Fibroblast of skin of scalp (primary cell): ENCODE results near the gene VPS13C.
"Not testable (repeated sequence)": the region's sequence is repeated elsewhere in the genome, so short reads cannot be mapped to it uniquely, and the experiment has no call there.

Experiments
- DNase-seq: peaks from one replicate; pipeline ENCODE4 v3.0.0-alpha.2; 2013

The VPS13C gene

DNA sequence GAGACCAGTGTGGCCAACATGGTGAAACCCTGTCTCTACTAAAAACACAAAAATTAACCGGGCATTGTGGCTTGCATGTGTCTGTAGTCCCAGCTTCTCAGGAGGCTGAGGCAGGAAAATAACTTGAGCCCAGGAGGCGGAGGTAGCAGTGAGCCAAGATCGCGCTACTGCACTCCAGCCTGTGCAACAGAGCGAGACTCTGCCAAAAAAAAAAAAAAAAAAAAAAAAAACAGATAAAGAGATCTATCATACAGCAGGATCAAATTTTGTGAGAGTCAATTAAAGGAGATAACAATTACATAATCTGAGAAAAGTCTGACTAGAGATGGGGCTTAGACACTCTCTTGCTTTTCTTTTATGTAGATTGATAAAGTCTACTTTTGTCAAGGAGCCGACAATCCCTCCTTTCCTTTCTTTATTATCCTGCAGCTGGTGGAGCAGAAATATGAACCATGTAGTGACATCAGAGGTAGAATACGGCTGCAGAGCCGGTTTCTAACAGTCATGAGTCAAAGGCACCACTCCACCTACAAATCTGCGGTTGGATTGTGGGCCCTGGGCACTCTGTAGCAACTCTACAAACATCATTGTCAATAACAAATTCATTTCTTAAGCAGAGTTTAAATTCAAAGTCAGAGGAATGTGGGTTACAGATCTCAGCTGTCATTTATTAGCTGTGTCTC, 15.5 kb upstream of the VPS13C start:
- no peak for DNase-seq

GRCh38 chr15:62071711-62072308, 11.6 kb upstream of the VPS13C start:
- peak; percentile 54 for DNase-seq

- no peak for DNase-seq
These were observed 9.3 kb upstream of the VPS13C start for GRCh38 chr15:62069551-62069950.

GRCh38 chr15:62068810-62069167, 8.5 kb upstream of the VPS13C start:
- peak; percentile 54 for DNase-seq

DNA sequence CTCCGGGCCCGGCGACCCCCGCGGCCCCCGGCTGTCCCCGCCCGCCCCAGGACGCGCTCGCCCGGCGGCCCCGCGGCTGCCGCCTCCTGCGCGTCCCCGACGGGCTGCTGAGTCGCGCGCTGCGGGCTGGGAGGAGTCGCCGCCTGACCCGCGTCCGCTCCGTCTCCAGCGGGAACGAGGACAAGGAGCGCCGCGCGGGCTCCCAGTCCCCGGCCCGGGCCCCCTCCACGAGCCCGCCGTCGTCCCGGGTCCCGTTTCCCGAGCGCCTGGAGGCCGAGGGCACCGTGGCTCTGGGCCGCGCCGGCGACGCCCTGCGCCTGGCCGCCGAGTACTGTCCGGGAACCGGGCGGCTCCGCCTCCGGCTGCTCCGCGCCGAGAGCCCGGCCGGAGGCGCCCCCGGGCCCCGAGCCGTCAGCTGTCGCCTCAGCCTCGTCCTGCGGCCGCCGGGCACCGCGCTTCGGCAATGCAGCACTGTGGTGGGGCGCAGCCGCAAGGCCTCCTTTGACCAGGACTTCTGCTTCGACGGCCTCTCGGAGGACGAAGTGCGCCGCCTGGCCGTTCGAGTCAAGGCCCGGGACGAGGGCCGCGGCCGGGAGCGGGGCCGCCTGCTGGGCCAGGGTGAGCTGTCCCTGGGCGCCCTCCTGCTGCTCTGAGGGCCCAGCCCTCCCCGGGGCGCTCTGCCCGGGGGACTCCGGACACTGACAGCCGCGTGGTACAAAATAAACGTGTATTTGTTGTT, 8.0 kb upstream of the VPS13C start:
- DNase-seq = peak; percentile 44

- no peak for DNase-seq
These were observed 7.3 kb upstream of the VPS13C start for GRCh38 chr15:62067448-62068044.

- DNase-seq = peak; percentile 38
These were observed 6.6 kb upstream of the VPS13C start, which contains the start of gene C2CD4A for GRCh38 chr15:62066663-62067447. C2CD4A (plus strand) TSS chr15:62066977; CDS start chr15:62067614, 637 bp downstream.

DNA sequence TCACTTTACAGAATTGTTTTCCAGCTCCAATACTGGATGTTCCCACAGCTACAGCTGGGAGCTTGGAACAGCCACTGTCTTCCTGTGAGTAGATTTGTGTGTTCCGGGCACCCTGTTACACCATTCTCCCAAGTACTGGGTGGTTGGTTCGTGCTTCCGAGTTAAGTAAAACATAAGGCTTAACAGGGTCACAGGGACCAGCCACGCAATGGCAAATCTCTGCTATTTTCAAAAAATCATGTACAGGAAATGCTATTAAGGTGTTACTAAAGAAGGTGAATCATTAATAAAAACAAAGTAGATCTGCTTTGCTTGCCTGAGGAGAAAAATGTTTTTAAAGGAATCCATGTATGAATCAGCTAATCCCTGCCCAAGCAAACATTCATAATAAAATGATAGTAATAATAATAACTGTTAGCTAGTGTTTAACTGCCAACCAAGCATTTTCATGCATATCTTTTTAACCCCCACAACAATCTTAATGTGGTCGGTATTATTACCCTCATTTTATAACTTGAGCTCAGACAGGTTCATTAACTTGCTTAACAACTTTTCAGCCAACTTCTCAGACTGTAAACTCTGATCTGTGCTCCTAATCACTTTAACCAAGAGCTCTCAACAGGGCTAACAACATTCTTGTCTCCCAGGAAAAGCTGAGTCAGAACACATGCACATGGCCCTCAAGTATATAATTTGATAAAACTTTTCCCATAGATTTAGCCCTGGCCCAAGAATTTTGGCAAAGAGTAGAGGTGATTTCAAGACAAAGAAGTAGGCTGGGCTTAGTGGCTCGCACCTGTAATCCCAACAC, 3.8 kb upstream of the VPS13C start:
- DNase-seq = no peak

- DNase-seq = no peak
These were observed 641 bp upstream of the VPS13C start for GRCh38 chr15:62060896-62061280.

DNA sequence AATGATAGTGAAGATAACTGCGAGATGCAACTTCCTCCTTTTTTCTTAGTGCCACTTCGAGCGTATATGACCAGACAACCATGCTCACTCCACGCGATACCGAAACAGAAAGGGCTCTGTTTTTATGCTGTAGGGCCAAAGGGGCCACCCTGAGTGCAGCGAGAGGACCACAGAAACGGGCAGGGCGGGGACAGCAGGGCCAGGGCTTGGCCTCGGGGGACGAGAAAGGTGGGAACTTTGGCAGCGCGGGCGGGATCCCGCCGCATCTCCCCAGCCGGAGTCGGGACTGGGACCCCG, 483 bp downstream of the VPS13C start:
- peak; percentile 53 for DNase-seq

DNA sequence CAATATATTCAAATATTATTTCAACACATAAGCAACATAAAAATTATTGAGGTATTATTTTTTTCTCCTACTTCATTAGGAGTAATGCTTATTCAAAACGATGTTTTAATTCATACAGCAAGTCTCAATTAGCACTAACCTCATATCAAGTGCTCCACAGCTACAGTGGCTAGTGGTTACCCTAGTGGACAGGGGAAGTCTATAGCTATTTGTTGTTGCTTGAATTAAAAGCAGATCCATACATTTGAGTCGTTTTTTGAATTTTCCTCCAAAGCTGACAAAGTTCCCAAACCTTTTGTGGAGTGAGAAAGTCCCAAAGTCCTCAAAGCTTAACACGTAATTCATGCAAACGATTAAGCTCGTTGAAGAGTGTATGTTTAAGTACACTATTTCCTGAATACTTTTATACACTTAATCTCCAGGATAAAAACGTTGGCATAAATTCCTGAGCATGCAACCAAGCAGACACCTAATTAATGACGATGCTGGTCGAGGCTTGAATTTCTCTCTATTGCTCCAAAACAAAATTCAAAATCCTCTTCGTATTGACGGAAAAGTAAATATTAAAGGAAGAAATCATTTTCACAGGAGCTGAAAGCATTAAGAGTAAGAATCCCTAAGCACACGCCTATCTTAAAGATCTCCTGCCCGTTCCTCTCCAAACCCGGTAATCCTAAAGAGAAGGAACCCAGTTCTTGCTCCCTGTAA, 985 bp downstream of the VPS13C start:
- DNase-seq = no peak

- no peak for DNase-seq
These were observed 1.8 kb downstream of the VPS13C start for GRCh38 chr15:62058327-62059028.

DNA sequence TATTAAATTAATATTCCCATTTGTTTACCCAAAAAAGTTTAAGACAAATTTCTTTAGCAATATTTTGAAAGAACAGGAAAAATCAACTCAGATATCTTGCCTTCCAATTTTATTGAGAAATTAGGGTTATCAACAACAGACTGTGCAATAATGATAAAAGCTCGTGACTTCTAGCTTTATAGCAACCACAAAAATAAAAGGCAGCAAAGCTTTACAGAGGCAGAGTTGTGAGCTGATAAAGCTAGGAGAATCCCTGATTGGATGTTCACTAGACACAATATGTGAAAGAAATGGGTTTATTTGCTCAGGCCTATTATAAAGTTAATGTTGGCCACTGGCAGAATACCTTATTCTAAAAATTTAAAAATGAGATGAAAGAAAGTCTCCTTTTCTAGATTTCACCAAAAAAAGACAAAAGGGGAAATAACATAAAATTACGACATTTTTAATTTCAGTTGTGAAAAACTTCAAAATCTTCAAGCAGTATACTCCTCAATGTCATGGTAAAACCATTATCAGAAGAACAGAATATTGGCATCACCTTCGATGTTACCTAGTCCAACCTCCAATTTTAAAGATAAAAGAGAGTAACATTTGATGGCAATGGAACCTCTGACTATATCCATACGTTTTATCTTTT, 2.8 kb downstream of the VPS13C start:
- no peak for DNase-seq

GRCh38 chr15:62054979-62055378, 5.3 kb downstream of the VPS13C start:
- no peak for DNase-seq

- no peak for DNase-seq
These were observed 6.7 kb downstream of the VPS13C start for GRCh38 chr15:62053439-62054085.

GRCh38 chr15:62052713-62053112, 7.5 kb downstream of the VPS13C start:
- no peak for DNase-seq

GRCh38 chr15:62051166-62051565, 9.1 kb downstream of the VPS13C start:
- DNase-seq = no peak

- DNase-seq = no peak
These were observed 10.1 kb downstream of the VPS13C start for GRCh38 chr15:62050115-62050514.

DNA sequence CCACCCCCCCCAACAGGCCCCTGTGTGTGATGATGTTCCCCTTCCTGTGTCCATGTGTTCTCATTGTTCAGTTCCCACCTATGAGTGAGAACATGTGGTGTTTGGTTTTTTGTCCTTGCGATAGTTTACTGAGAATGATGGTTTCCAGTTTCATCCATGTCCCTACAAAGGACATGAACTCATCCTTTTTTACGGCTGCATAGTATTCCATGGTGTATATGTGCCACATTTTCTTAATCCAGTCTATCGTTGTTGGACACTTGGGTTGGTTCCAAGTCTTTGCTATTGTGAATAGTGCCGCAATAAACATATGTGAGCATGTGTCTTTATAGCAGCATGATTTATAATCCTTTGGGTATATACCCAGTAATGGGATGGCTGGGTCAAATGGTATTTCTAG, 12.0 kb downstream of the VPS13C start:
- not testable (repeated sequence) for DNase-seq
